NCI-H187 treated with DMSO at 0.1 percent for 48 hours (cell line): ENCODE results near the gene VWA3A.
"Not testable (repeated sequence)": the region's sequence is repeated elsewhere in the genome, so short reads cannot be mapped to it uniquely, and the experiment has no call there.

Source experiments
- DNase-seq: peaks from one replicate; lab custom pipeline; 2025; lab: John Stamatoyannopoulos, UW

The VWA3A gene

GRCh38 chr16:22132801-22133200 is 40.5 kb downstream of the VWA3A start:
- no peak for DNase-seq

DNA sequence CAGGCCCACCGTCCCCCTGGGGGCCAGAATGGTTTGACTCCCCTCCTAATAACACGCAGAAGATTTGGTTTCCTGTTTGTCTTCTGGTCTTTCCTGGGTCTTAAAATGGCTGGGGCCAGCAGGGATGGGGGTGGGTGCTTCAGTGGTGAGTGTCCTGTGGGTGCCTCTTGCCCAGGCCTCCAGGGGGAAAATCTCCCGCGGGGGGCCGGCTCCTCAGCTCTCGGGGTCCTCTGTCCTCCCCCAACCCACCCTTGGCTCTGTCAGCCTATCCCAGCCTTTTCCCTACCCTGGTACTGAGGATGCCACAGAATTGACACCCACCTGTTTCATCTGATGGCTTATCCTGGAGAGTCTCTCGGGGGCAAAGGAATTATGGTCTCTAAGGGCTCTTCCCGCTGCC is 46.1 kb downstream of the VWA3A start:
- no peak for DNase-seq

DNA sequence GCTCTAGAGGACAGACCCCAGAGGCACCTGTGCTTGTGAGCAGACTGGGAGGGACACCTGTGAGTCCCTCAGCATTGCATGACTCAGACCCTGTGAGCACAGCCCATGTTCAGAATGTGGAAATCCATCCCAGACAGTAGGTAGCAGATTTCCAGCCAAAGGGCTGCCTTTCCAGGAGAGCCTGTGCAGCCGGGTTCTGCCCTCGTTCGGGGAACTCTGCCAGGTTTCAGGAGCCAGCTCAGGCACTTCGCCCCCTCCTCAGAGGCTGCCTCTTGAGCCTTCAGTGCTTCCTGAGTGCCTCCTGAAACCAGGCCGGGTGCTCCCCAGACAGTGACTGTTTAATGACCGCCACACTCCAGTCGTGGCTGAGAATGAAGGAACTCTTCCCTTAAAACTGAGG is 46.7 kb downstream of the VWA3A start:
- DNase-seq, result no peak

- no peak for DNase-seq
These were observed 47.4 kb downstream of the VWA3A start for GRCh38 chr16:22139732-22140131.

- DNase-seq, result no peak
These were observed 49.4 kb downstream of the VWA3A start for GRCh38 chr16:22141767-22142166.

DNA sequence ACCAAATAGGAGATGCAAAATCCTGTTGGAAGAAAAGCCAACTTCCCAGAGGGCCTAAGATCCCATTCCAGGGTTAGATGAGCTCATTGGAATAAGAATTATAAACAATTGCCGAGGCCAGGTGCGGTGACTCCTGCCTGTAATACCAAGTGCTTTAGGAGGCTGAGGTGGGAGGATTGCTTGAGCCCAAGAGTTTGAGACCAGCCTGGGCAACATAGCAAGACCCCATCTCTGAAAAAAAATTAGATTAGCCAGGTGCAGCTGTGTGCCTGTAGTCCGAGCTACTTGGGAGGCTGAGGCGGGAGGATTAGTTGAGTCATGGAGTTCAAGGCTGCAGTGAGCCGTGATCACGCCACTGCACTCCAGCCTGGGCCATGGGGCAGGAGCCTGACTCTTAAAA is 52.2 kb downstream of the VWA3A start:
- DNase-seq, result no peak

DNA sequence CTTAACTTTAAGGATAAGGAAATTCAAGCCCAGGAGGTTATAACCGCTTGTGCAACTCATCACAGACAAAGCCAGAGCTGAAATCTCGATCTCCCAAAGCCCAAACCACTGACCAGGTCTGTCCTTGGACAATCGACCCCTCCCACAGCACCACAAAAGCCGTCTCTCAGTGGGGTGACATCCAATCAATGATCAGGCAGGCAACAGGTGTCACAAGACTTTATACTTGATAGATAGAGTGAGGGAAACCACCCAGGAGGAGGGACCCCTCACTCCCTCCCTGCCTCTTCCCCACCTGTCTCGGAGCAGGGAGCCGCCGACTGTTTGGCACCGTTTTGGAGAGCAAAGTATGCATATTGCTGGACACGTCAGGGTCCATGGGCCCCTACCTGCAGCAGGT is 55.5 kb downstream of the VWA3A start:
- DNase-seq, result no peak

DNA sequence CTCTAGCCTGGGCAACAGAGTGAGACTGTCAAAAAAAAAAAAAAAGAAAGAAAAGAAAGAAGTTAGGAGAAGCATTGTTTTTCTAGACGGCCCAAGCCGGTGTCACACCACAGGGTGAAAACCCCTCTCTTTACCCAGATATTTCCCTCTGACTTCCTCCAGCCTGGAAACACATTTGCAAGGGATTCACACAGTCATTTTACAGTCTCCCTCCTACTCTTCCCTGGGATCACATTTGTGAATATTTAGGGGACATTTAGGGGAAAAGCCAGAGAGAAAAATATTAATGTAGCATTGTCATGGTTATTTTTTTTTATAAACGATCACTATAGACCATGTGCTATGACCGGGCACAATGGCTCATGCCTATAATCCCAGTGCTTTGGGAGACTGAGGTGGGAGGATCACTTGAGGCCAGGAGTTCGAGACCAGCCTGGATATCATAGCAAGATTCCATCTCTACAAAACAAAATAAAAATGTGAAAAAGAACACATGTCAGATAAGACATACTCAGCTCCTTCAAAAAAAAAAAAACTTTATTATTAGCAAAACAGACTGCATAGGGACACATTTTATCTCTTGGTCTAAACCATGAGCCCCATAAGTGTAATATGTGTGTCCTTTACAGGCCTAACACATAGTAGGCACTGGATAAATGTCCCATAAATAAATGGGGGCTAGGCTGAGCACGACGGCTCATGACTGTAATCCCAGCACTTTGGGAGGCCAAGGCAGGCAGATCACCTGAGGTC is 59.1 kb downstream of the VWA3A start:
- no peak for DNase-seq

- no peak for DNase-seq
These were observed 60.0 kb downstream of the VWA3A start for GRCh38 chr16:22152316-22152715.

GRCh38 chr16:22153078-22153477 is 60.7 kb downstream of the VWA3A start:
- not testable (repeated sequence) for DNase-seq

DNA sequence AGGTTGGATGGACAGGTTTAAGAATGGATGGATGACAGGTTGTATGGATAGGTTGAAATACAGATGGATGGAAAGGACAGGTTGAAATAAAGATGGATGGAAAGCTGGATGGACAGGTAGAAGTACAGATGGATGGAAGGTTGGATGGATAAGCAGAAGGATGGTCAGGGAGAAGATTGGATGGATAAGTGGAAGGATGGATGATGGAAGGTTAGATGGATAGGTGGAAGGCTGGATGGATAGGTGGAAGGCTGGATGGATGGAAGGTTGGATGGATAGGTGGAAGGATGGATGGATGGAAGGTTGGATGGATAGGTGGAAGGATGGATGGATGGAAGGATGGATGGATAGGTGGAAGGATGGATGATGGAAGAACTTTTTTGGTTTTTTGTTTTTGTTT is 69.1 kb downstream of the VWA3A start:
- DNase-seq, result no peak

GRCh38 chr16:22161999-22162655 is 69.8 kb downstream of the VWA3A start, which contains the start of gene SDR42E2:
Gene SDR42E2 (plus strand): TSS chr16:22162506. CDS start chr16:22165583, 3,077 bp downstream.
- DNase-seq, result no peak

GRCh38 chr16:22162656-22163009 is 70.3 kb downstream of the VWA3A start:
- DNase-seq, result no peak

- DNase-seq, result no peak
These were observed 71.5 kb downstream of the VWA3A start for GRCh38 chr16:22163806-22164205.

DNA sequence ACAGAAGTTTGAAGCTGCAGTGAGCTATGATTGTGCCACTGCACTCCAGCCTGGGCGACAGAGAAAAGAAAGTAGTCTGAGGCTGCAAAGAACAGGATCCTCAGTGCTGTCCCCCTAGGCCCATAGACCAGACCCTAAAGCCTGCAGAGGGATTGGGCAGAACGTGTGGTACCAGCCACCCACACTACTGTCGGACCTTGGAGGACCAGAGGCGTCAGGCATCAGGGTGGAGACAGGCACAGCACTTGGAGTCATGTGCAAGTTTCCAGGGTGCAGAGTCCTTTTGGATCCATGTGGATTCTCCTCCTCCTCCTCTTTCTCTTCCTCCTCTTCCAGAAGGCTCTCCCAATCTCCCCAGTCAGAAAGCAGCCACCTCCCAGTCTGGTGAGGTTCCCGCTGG is 72.1 kb downstream of the VWA3A start:
- DNase-seq, result no peak

GRCh38 chr16:22165508-22166285 is 73.4 kb downstream of the VWA3A start:
- no peak for DNase-seq

- no peak for DNase-seq
These were observed 79.6 kb downstream of the VWA3A start for GRCh38 chr16:22171953-22172352.

GRCh38 chr16:22172642-22173041 is 80.3 kb downstream of the VWA3A start:
- DNase-seq, result not testable (repeated sequence)

GRCh38 chr16:22174642-22175041 is 82.3 kb downstream of the VWA3A start:
- no peak for DNase-seq

- DNase-seq, result no peak
These were observed 85.9 kb downstream of the VWA3A start for GRCh38 chr16:22177968-22178930.

GRCh38 chr16:22181426-22181825 is 89.1 kb downstream of the VWA3A start:
- no peak for DNase-seq

DNA sequence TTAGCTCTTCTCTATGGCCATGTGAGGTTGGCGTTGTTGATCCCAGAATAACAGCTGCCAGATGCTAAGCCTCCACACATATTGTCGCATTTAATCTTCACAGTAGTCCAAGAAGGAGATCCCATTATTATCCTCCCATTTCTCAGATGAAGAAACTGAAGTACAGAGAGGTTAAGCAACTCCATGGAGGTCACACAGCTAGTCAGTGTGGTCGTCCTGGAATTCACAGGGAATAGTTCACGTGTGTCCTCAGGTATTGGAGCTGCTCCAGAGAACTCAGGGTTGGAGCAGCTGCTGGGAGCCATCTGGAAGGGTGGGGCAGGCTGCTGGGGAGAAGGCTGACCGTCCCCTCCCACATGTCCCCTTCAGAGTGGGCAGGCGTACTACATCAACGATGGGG is 89.5 kb downstream of the VWA3A start:
- no peak for DNase-seq
